ENCODE data around the gene PSMC5. TPM values are rescaled to one million over a fixed set of nuclear protein-coding genes. Genes with fewer than 3 reads are reported as not detected.
A peak's percentile ranks its signal among the peaks of the same experiment; 100 is the strongest.

The PSMC5 gene
- total and polyA plus RNA-seq, 7 donors, result 147 to 380 (median 224) TPM

- Histone ChIP-seq H3K27ac (no peak overlapping the region), H3K4me3 (no peak overlapping the region), H3K9me3 (no peaks in the 10 kb centered on the region), H3K4me1 (peaks cover 39% of the 10 kb centered on the region), H3K36me3 (ENCODE audit: insufficient read depth in 1 of 2, low read depth in 1 of 2) (peaks cover 31 to 90% of the 10 kb centered on the region in 2 donors), H3K27me3 (ENCODE audit: insufficient read depth in 3 of 3, low read length in 2 of 3) (no peaks in the 10 kb centered on the region)
- ATAC-seq (no peak), DNase-seq (no peak)
- TF ChIP-seq CTCF (IDR thresholded peaks at IDR 0.05), result no peak
- 67 to 78% (median 68%) methylated on average over 14 of the region's 14 CpGs for WGBS, 3 donors
- intact Hi-C loops (cut with DNase I), result no loop called here
Measured at GRCh38 chr17:63833026-63833740, 6.0 kb downstream of the PSMC5 start.

- peaks cover 39% of the 10 kb centered on the region for H3K4me1 ChIP-seq
- no peaks in the 10 kb centered on the region for H3K9me3 ChIP-seq
- peaks cover 31 to 83% of the 10 kb centered on the region in 2 donors for H3K36me3 ChIP-seq (ENCODE audit: insufficient read depth in 1 of 2, low read depth in 1 of 2)
- H3K27ac ChIP-seq, result no peak overlapping the region
- no peak overlapping the region for H3K4me3 ChIP-seq
- TF ChIP-seq CTCF (IDR thresholded peaks at IDR 0.05), result no peak
- ATAC-seq (no peak), DNase-seq (no peak)
- intact Hi-C loops (cut with DNase I), result no loop called here
- H3K27me3 ChIP-seq (ENCODE audit: insufficient read depth in 3 of 3, low read length in 2 of 3), result no peaks in the 10 kb centered on the region
- 78 to 86% (median 79%) methylated on average over 15 of the region's 15 CpGs for WGBS, 3 donors
Measured at GRCh38 chr17:63833741-63834373, 6.6 kb downstream of the PSMC5 start.

GRCh38 chr17:63834431-63835166 is 7.4 kb downstream of the PSMC5 start:
- peak; percentile 43 to 64 (median 52) for ATAC-seq
- Histone ChIP-seq H3K36me3 (ENCODE audit: insufficient read depth in 1 of 2, low read depth in 1 of 2) (peaks cover 30 to 76% of the 10 kb centered on the region in 2 donors), H3K4me3 (no peak overlapping the region), H3K4me1 (peaks cover 39% of the 10 kb centered on the region), H3K27me3 (ENCODE audit: insufficient read depth in 3 of 3, low read length in 2 of 3) (no peaks in the 10 kb centered on the region), H3K27ac (peak overlapping the region; percentile 3), H3K9me3 (no peaks in the 10 kb centered on the region)
- intact Hi-C loops (cut with DNase I), result loop anchor here in 1 of 2 donors (5.0 kb wide), 1 partner anchor 137 kb away; no protein-coding TSS in a partner anchor
- peak; percentile 47 for TF ChIP-seq CTCF (IDR thresholded peaks at IDR 0.05)
- DNase-seq, result peak; percentile 59 to 78
- WGBS, 3 donors, result 35 to 44% (median 39%) methylated on average over 13 of the region's 13 CpGs

GRCh38 chr17:63835167-63835720 is 8.0 kb downstream of the PSMC5 start:
- H3K4me1 ChIP-seq, result peaks cover 43% of the 10 kb centered on the region
- peak overlapping the region; percentile 3 for H3K27ac ChIP-seq
- H3K9me3 ChIP-seq, result no peaks in the 10 kb centered on the region
- 86 to 89% (median 86%) methylated on average over 9 of the region's 9 CpGs for WGBS, 3 donors
- H3K4me3 ChIP-seq, result no peak overlapping the region
- no peaks in the 10 kb centered on the region for H3K27me3 ChIP-seq (ENCODE audit: insufficient read depth in 3 of 3, low read length in 2 of 3)
- DNase-seq, result no peak
- intact Hi-C loops (cut with DNase I), result loop anchor here in 1 of 2 donors (5.0 kb wide), 1 partner anchor 138 kb away; no protein-coding TSS in a partner anchor
- H3K36me3 ChIP-seq (ENCODE audit: insufficient read depth in 1 of 2, low read depth in 1 of 2), result peaks cover 23 to 70% of the 10 kb centered on the region in 2 donors
- no peak for TF ChIP-seq CTCF (IDR thresholded peaks at IDR 0.05)
- no peak for ATAC-seq

Data from psoas muscle (tissue), 8 donors.